Endothelial cell of umbilical vein (primary cell): ENCODE measurements around the gene PRDM1.

Experiments used
- EZH2 ChIP-seq: IDR thresholded peaks from 2 replicates; pipeline ENCODE4 v1.6.1; 2012; ENCODE audit warnings: borderline replicate concordance, low read depth, mild to moderate bottlenecking, moderate library complexity, low read length, inconsistent platforms; ENCODE audit not compliant: severe bottlenecking
- FOS ChIP-seq: IDR thresholded peaks from 2 replicates; pipeline ENCODE4 v1.6.1; 2011; ENCODE audit warnings: mild to moderate bottlenecking, low read length, moderate library complexity, borderline replicate concordance; ENCODE audit not compliant: insufficient read depth
- GATA2 ChIP-seq: IDR thresholded peaks from 2 replicates; pipeline ENCODE4 v1.7.0; 2011; ENCODE audit warnings: low read depth, mild to moderate bottlenecking, moderate library complexity, mixed read lengths, low read length; ENCODE audit not compliant: insufficient read length, insufficient read depth
- JUN ChIP-seq: IDR thresholded peaks from 2 replicates; pipeline ENCODE4 v1.6.1; 2011; ENCODE audit warnings: borderline replicate concordance, low read depth; ENCODE audit not compliant: insufficient read length, insufficient read depth
- MYC ChIP-seq: IDR thresholded peaks from one replicate; pipeline ENCODE4 v1.6.1; 2011; ENCODE audit warnings: mild to moderate bottlenecking, low read depth, low read length
- POLR2A ChIP-seq: IDR thresholded peaks from 2 replicates; pipeline ENCODE4 v1.6.1; 2012; ENCODE audit warnings: low read depth, mild to moderate bottlenecking, control low read depth, low read length
- POLR2AphosphoS5 ChIP-seq: IDR thresholded peaks from 2 replicates; pipeline ENCODE4 v1.6.1; 2012; ENCODE audit warnings: low read depth, mild to moderate bottlenecking, control low read depth, low read length, moderate library complexity; ENCODE audit not compliant: insufficient read depth
- TF ChIP-seq, protein P1 (sequence below), 2 donors: IDR thresholded peaks; 1 replicate in 1 of 2; 2 replicates in 1 of 2; pipeline ENCODE4 v1.5.1; 2011; ENCODE audit warnings: low read length in 2 of 2, mild to moderate bottlenecking in 2 of 2, moderate library complexity in 2 of 2, control low read depth in 1 of 2, inconsistent platforms in 1 of 2, low read depth in 1 of 2; ENCODE audit not compliant: insufficient read depth in 1 of 2; ENCODE audit errors: extremely low read depth in 1 of 2
- TF ChIP-seq, protein P2 (sequence below): IDR thresholded peaks from 2 replicates; pipeline ENCODE4 v1.6.1; 2011; ENCODE audit not compliant: insufficient read depth, insufficient read length

DNA sequence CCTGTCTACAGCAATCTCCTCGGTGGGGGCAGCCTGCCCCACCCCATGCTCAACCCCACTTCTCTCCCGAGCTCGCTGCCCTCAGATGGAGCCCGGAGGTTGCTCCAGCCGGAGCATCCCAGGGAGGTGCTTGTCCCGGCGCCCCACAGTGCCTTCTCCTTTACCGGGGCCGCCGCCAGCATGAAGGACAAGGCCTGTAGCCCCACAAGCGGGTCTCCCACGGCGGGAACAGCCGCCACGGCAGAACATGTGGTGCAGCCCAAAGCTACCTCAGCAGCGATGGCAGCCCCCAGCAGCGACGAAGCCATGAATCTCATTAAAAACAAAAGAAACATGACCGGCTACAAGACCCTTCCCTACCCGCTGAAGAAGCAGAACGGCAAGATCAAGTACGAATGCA is 19.4 kb downstream of the PRDM1 start:
- TF ChIP-seq, protein P1, sequence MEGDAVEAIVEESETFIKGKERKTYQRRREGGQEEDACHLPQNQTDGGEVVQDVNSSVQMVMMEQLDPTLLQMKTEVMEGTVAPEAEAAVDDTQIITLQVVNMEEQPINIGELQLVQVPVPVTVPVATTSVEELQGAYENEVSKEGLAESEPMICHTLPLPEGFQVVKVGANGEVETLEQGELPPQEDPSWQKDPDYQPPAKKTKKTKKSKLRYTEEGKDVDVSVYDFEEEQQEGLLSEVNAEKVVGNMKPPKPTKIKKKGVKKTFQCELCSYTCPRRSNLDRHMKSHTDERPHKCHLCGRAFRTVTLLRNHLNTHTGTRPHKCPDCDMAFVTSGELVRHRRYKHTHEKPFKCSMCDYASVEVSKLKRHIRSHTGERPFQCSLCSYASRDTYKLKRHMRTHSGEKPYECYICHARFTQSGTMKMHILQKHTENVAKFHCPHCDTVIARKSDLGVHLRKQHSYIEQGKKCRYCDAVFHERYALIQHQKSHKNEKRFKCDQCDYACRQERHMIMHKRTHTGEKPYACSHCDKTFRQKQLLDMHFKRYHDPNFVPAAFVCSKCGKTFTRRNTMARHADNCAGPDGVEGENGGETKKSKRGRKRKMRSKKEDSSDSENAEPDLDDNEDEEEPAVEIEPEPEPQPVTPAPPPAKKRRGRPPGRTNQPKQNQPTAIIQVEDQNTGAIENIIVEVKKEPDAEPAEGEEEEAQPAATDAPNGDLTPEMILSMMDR (IDR thresholded peaks at IDR 0.05; ENCODE audit: extremely low read depth in 1 of 2, insufficient read depth in 1 of 2, low read depth in 1 of 2, low read length in 2 of 2), result no peak
- TF ChIP-seq POLR2AphosphoS5 (no peak), POLR2A (no peak), EZH2 (no peak), FOS (no peak), MYC (no peak), GATA2 (no peak), JUN (no peak)
- TF ChIP-seq, protein P2, sequence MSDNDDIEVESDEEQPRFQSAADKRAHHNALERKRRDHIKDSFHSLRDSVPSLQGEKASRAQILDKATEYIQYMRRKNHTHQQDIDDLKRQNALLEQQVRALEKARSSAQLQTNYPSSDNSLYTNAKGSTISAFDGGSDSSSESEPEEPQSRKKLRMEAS, result no peak
